Caco-2 (cell line): ENCODE measurements around the gene BBOX1. TPM values are rescaled to one million over a fixed set of nuclear protein-coding genes. Genes with fewer than 3 reads are reported as not detected.

Source experiments
- BruUV-seq: library from RNA; stranded (reverse); fragments of 400-500 nt; replicated peaks from 2 replicates; lab custom pipeline; 2021; lab: Mats Ljungman, UMichigan
- CTCF ChIA-PET: fragments of 300-600 bp; sonication (Branson Sonifier 250); formaldehyde crosslinking; loops from one replicate; lab custom pipeline; 2022; ENCODE audit warnings: antibody characterized with exemption; lab: Charles Lee
- POLR2A ChIA-PET: fragments of 300-600 bp; sonication (Branson Sonifier 250); formaldehyde crosslinking; loops from one replicate; lab custom pipeline; 2022; ENCODE audit warnings: antibody characterized with exemption; lab: Charles Lee
- DNase-seq, 2 experiments: peaks; one replicate each; pipeline versions ENCODE4 v3.0.0 to v3.0.0-alpha.2; 2020 to 2022
- H3K27me3 ChIP-seq: replicated peaks from 2 replicates; pipeline ENCODE4 v1.6.0; 2011; ENCODE audit warnings: low read length; ENCODE audit not compliant: control insufficient read depth, insufficient read depth
- H3K36me3 ChIP-seq: 2 replicates; pipeline ENCODE4 v1.5.1; 2011; ENCODE audit warnings: low read length; ENCODE audit not compliant: control insufficient read depth, insufficient read depth
- H3K4me1 ChIP-seq: fragments of 250-450 bp; sonication (Bioruptor Pico); 2 replicates; pipeline ENCODE4 v1.5.1; 2020; ENCODE audit warnings: mild to moderate bottlenecking
- H3K4me3 ChIP-seq: 2 replicates; pipeline ENCODE4 v1.5.1; 2011; ENCODE audit warnings: low read depth, mild to moderate bottlenecking, control low read depth, low read length
- H3K9me3 ChIP-seq: fragments of 250-450 bp; sonication (Bioruptor Pico); 2 replicates; pipeline ENCODE4 v1.5.1; 2020; ENCODE audit warnings: mild to moderate bottlenecking, moderate library complexity
- H3K27ac Mint-ChIP-seq: one replicate; pipeline ENCODE4 v1.8.0; 2022; ENCODE audit warnings: mixed read lengths; ENCODE audit not compliant: unreplicated experiment
- H3K27me3 Mint-ChIP-seq: one replicate; pipeline ENCODE4 v1.8.0; 2022; ENCODE audit warnings: mixed read lengths; ENCODE audit not compliant: insufficient read depth, unreplicated experiment
- H3K36me3 Mint-ChIP-seq: one replicate; pipeline ENCODE4 v1.8.0; 2022; ENCODE audit warnings: mild to moderate bottlenecking, mixed read lengths; ENCODE audit not compliant: insufficient read depth, unreplicated experiment
- H3K4me1 Mint-ChIP-seq: one replicate; pipeline ENCODE4 v1.8.0; 2022; ENCODE audit warnings: low read depth, mixed read lengths; ENCODE audit not compliant: unreplicated experiment
- H3K4me3 Mint-ChIP-seq: one replicate; pipeline ENCODE4 v1.8.0; 2022; ENCODE audit warnings: mild to moderate bottlenecking, moderate library complexity, mixed read lengths; ENCODE audit not compliant: unreplicated experiment
- H3K9me3 Mint-ChIP-seq: one replicate; pipeline ENCODE4 v1.8.0; 2022; ENCODE audit warnings: mixed read lengths; ENCODE audit not compliant: unreplicated experiment
- CTCF ChIP-seq, 2 experiments: fragments of 200-600 bp in 1 of 2; IDR thresholded peaks; 1 replicate in 1 of 2; 2 replicates in 1 of 2; pipeline versions ENCODE4 v1.5.1 to v1.8.0; 2011 to 2022; ENCODE audit warnings: antibody characterized with exemption in 1 of 2, control low read depth in 1 of 2, inconsistent platforms in 1 of 2, low read depth in 1 of 2, low read length in 1 of 2, mild to moderate bottlenecking in 1 of 2, moderate library complexity in 1 of 2; ENCODE audit not compliant: insufficient read depth in 1 of 2, severe bottlenecking in 1 of 2, unreplicated experiment in 1 of 2
- intact Hi-C: fragments of 100-400 bp; cut with micrococcal nuclease; formaldehyde crosslinking; loops from one replicate; pipeline ENCODE4 v1.10.0; 2022; ENCODE audit not compliant: unreplicated experiment
- total RNA-seq: library from RNA; stranded (reverse); gene quantifications from 2 replicates; pipeline ENCODE4 v1.2.3, GENCODE V29; 2022

The BBOX1 gene
- total RNA-seq, 1 experiment from 2014 or later = not detected

- POLR2A ChIA-PET = no interaction called here
- DNase-seq = no peak
- Mint-ChIP-seq H3K4me3 (no peak overlapping the region), H3K4me1 (no peaks in the 10 kb centered on the region), H3K9me3 (no peaks in the 10 kb centered on the region), H3K27ac (no peak overlapping the region), H3K36me3 (no peaks in the 10 kb centered on the region), H3K27me3 (peaks cover 11% of the 10 kb centered on the region)
- no peak for TF ChIP-seq CTCF (IDR thresholded peaks at IDR 0.05; ENCODE audit: insufficient read depth in 1 of 2, low read depth in 1 of 2, low read length in 1 of 2, severe bottlenecking in 1 of 2, unreplicated experiment in 1 of 2)
- CTCF ChIA-PET = no interaction called here
- H3K36me3 ChIP-seq = no peaks in the 10 kb centered on the region
- H3K4me1 ChIP-seq = no peaks in the 10 kb centered on the region
- no peak overlapping the region for H3K4me3 ChIP-seq
- intact Hi-C loops = no loop called here
- no peaks in the 10 kb centered on the region for H3K27me3 ChIP-seq
- no peaks in the 10 kb centered on the region for H3K9me3 ChIP-seq
- no TSS peak for BruUV-seq
These were observed 59.9 kb downstream of the BBOX1 start for GRCh38 chr11:27100534-27100933.

- no peaks in the 10 kb centered on the region for H3K9me3 Mint-ChIP-seq
- no peak for TF ChIP-seq CTCF (IDR thresholded peaks at IDR 0.05; ENCODE audit: insufficient read depth in 1 of 2, low read depth in 1 of 2, low read length in 1 of 2, severe bottlenecking in 1 of 2, unreplicated experiment in 1 of 2)
- Histone ChIP-seq H3K27me3 (no peaks in the 10 kb centered on the region), H3K36me3 (no peaks in the 10 kb centered on the region), H3K9me3 (no peaks in the 10 kb centered on the region), H3K4me1 (no peaks in the 10 kb centered on the region), H3K4me3 (no peak overlapping the region)
- ChIA-PET CTCF (no interaction called here), POLR2A (no interaction called here)
- H3K4me1 Mint-ChIP-seq = no peaks in the 10 kb centered on the region
- H3K36me3 Mint-ChIP-seq = no peaks in the 10 kb centered on the region
- no TSS peak for BruUV-seq
- intact Hi-C loops = no loop called here
- no peak for DNase-seq
- no peak overlapping the region for H3K4me3 Mint-ChIP-seq
- H3K27ac Mint-ChIP-seq = no peak overlapping the region
- peaks cover 11% of the 10 kb centered on the region for H3K27me3 Mint-ChIP-seq
These were observed 66.9 kb downstream of the BBOX1 start for GRCh38 chr11:27107548-27107947.

- Mint-ChIP-seq H3K27ac (no peak overlapping the region), H3K9me3 (no peaks in the 10 kb centered on the region), H3K4me1 (no peaks in the 10 kb centered on the region), H3K27me3 (peaks cover 11% of the 10 kb centered on the region), H3K4me3 (no peak overlapping the region), H3K36me3 (no peaks in the 10 kb centered on the region)
- BruUV-seq = no TSS peak
- POLR2A ChIA-PET = no interaction called here
- Histone ChIP-seq H3K36me3 (no peaks in the 10 kb centered on the region), H3K4me3 (no peak overlapping the region), H3K27me3 (no peaks in the 10 kb centered on the region), H3K4me1 (no peaks in the 10 kb centered on the region), H3K9me3 (no peaks in the 10 kb centered on the region)
- no peak for TF ChIP-seq CTCF (IDR thresholded peaks at IDR 0.05; ENCODE audit: insufficient read depth in 1 of 2, low read depth in 1 of 2, low read length in 1 of 2, severe bottlenecking in 1 of 2, unreplicated experiment in 1 of 2)
- intact Hi-C loops = no loop called here
- DNase-seq = no peak
- CTCF ChIA-PET = no interaction called here
These were observed 68.2 kb downstream of the BBOX1 start for GRCh38 chr11:27108809-27109208.
